ENCODE results near the gene SELENOI. TPM values are rescaled to one million over a fixed set of nuclear protein-coding genes. Genes with fewer than 3 reads are reported as not detected.

Gene SELENOI
- total and polyA plus RNA-seq, 11 donors = 1.9 to 14.9 (median 10.2) TPM

DNA sequence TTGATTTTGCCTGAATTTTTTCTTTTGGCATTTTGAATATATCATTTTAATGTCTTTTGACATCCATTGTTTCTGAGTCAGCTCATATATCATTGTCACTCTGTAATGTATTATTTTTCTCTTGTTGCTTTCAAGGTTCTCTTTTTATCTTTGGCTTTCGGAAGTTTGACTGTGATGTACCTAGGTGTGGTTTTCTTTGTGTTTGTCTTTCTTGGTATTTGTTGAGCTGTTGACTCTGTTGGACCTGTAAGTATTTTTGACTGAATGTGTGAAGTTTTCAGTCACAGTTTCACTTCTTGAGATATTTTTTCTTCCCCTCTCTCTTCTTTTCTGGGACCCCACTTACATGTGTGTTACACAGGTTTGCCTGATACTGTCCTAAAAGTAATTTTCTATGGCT, 30.9 kb downstream of the SELENOI start:
- Histone ChIP-seq H3K27ac (no peak overlapping the region), H3K27me3 (no peaks in the 10 kb centered on the region), H3K4me3 (no peak overlapping the region), H3K36me3 (peaks cover 0 to 91% (median 48%) of the 10 kb centered on the region in 9 donors), H3K4me1 (no peaks in the 10 kb centered on the region), H3K9me3 (no peaks in the 10 kb centered on the region)
- intact Hi-C loops (cut with DNase I) = no loop called here
- WGBS, 4 donors = 93 to 100% (median 94%) methylated on average over 1 of the region's 1 CpG
- DNase-seq = no peak
- ATAC-seq = no peak
- TF ChIP-seq, protein P1, sequence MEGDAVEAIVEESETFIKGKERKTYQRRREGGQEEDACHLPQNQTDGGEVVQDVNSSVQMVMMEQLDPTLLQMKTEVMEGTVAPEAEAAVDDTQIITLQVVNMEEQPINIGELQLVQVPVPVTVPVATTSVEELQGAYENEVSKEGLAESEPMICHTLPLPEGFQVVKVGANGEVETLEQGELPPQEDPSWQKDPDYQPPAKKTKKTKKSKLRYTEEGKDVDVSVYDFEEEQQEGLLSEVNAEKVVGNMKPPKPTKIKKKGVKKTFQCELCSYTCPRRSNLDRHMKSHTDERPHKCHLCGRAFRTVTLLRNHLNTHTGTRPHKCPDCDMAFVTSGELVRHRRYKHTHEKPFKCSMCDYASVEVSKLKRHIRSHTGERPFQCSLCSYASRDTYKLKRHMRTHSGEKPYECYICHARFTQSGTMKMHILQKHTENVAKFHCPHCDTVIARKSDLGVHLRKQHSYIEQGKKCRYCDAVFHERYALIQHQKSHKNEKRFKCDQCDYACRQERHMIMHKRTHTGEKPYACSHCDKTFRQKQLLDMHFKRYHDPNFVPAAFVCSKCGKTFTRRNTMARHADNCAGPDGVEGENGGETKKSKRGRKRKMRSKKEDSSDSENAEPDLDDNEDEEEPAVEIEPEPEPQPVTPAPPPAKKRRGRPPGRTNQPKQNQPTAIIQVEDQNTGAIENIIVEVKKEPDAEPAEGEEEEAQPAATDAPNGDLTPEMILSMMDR (IDR thresholded peaks at IDR 0.05) = no peak
- no peak for TF ChIP-seq POLR2A (IDR thresholded peaks at IDR 0.05)

DNA sequence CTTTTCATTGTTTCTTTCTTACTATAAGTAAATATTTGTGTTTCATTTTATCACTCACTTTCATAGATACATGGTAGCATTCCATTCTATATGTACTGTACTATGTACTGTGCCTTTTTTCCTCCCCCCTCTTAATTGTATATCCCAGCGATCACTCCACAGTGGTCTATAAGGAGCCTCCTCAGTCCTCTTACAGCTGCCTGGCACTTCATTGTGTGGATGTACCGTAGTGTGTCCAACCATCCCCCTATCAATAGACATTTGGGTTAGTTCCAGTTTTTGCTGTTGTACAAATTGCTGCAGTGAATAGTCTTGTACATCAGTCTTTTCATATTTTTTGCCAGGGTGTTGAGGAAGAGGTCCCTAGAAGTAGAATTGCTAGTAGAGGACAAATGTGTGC, 34.3 kb downstream of the SELENOI start:
- no peak for TF ChIP-seq POLR2A (IDR thresholded peaks at IDR 0.05)
- TF ChIP-seq, protein P1 (IDR thresholded peaks at IDR 0.05) = no peak
- no peaks in the 10 kb centered on the region for H3K9me3 ChIP-seq
- H3K27ac ChIP-seq = no peak overlapping the region
- no peak overlapping the region for H3K4me3 ChIP-seq
- peaks cover 0 to 4% (median 0%) of the 10 kb centered on the region in 12 donors for H3K4me1 ChIP-seq
- no peaks in the 10 kb centered on the region for H3K27me3 ChIP-seq
- no peak for ATAC-seq
- intact Hi-C loops (cut with DNase I) = no loop called here
- DNase-seq = no peak
- WGBS, 4 donors = 83 to 92% (median 88%) methylated on average over 2 of the region's 2 CpGs
- H3K36me3 ChIP-seq = peaks cover 0 to 72% (median 42%) of the 10 kb centered on the region in 9 donors

DNA sequence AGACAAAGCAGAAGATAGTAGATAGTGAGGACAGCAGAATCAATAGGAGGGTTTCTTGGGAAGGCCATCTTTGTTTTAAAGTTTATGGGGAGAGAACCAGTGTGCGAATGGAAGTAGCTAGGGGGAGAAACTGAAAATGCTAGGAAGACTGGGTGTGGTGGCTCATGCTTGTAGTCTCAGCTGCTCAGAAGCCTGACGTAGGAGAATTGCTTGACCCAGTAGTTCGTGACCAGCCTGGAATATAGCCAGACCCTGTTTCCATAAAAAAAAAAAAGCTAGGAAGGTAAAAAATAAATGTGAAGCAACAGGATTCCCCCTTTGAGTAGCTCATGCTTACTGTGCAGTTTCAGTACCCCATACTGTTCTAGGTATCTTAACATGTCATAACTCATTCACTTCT, 36.6 kb downstream of the SELENOI start:
- H3K9me3 ChIP-seq = no peaks in the 10 kb centered on the region
- WGBS, 4 donors = 89 to 96% (median 92%) methylated on average over 3 of the region's 3 CpGs
- TF ChIP-seq POLR2A (IDR thresholded peaks at IDR 0.05) = no peak
- TF ChIP-seq, protein P1 (IDR thresholded peaks at IDR 0.05) = no peak
- no peak overlapping the region for H3K4me3 ChIP-seq
- H3K36me3 ChIP-seq = peaks cover 0 to 72% (median 45%) of the 10 kb centered on the region in 9 donors
- ATAC-seq (peak in 2 of 4 donors; percentile 30 to 52), DNase-seq (no peak)
- no peaks in the 10 kb centered on the region for H3K27me3 ChIP-seq
- H3K4me1 ChIP-seq = peaks cover 0 to 4% (median 0%) of the 10 kb centered on the region in 12 donors
- intact Hi-C loops (cut with DNase I) = no loop called here
- no peak overlapping the region for H3K27ac ChIP-seq

DNA sequence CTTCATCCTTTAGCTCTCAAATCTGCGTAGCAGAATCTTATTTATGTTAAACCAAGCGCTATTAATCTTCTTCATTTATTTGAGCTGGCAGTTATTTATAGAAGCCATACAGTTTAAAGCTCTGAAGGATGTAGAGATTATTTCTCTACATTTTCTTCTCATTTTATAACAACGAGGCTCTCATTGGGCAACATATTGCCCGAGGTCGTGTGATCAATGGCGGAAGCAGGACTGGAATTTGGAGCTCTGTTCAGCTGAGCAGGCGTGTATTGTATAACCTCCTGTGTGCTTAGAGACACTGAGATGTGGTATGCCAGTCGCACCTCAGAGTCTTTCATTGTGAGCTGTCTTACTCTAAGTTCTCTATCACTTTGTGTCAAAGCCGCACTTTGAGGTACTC, 38.2 kb downstream of the SELENOI start:
- WGBS, 4 donors = 95 to 97% (median 96%) methylated on average over 9 of the region's 9 CpGs
- no peaks in the 10 kb centered on the region for H3K9me3 ChIP-seq
- DNase-seq = no peak
- no peaks in the 10 kb centered on the region for H3K27me3 ChIP-seq
- TF ChIP-seq, protein P1 (IDR thresholded peaks at IDR 0.05) = no peak
- TF ChIP-seq POLR2A (IDR thresholded peaks at IDR 0.05) = no peak
- H3K4me1 ChIP-seq = peaks cover 0 to 4% (median 0%) of the 10 kb centered on the region in 12 donors
- ATAC-seq = no peak
- no peak overlapping the region for H3K4me3 ChIP-seq
- intact Hi-C loops (cut with DNase I) = no loop called here
- H3K36me3 ChIP-seq = peaks cover 0 to 73% (median 49%) of the 10 kb centered on the region in 9 donors
- no peak overlapping the region for H3K27ac ChIP-seq
